ENCODE measurements around the gene PPIG.
A peak's percentile ranks its signal among the peaks of the same experiment; 100 is the strongest.
"Not testable (repeated sequence)": the region's sequence is repeated elsewhere in the genome, so short reads cannot be mapped to it uniquely, and the experiment has no call there.

PPIG gene

GRCh38 chr2:169585673-169586072 lies 1.5 kb downstream of the PPIG start:
- WGBS (ENCODE audit: insufficient coverage, insufficient read length), result no CpG with 5 or more reads among the region's 7 CpGs
- Histone ChIP-seq H3K27me3 (ENCODE audit: control insufficient read depth, insufficient read depth, low read length) (no peaks in the 10 kb centered on the region), H3K4me3 (ENCODE audit: low read length) (peak overlapping the region; percentile 66; the same call in 1 of the 2 replicates), H3K9me3 (ENCODE audit: control insufficient read depth, insufficient read depth, low read length) (no peaks in the 10 kb centered on the region), H3K27ac (ENCODE audit: low read length) (no peak overlapping the region), H3K36me3 (ENCODE audit: control insufficient read depth, insufficient read depth, low read length) (no peaks in the 10 kb centered on the region), H3K4me1 (ENCODE audit: control insufficient read depth, insufficient read depth, low read length) (no peaks in the 10 kb centered on the region)
- DNase-seq (ENCODE audit: low read depth, low spot score), result no peak

GRCh38 chr2:169590804-169591203 lies 6.7 kb downstream of the PPIG start:
- no CpG with 5 or more reads among the region's 8 CpGs for WGBS (ENCODE audit: insufficient coverage, insufficient read length)
- Histone ChIP-seq H3K4me1 (ENCODE audit: control insufficient read depth, insufficient read depth, low read length) (no peaks in the 10 kb centered on the region), H3K27me3 (ENCODE audit: control insufficient read depth, insufficient read depth, low read length) (no peaks in the 10 kb centered on the region), H3K27ac (ENCODE audit: low read length) (no peak overlapping the region), H3K36me3 (ENCODE audit: control insufficient read depth, insufficient read depth, low read length) (no peaks in the 10 kb centered on the region), H3K9me3 (ENCODE audit: control insufficient read depth, insufficient read depth, low read length) (no peaks in the 10 kb centered on the region), H3K4me3 (ENCODE audit: low read length) (no peak overlapping the region)
- no peak for DNase-seq (ENCODE audit: low read depth, low spot score)

GRCh38 chr2:169596546-169596945 lies 12.4 kb downstream of the PPIG start:
- not testable (repeated sequence) for H3K4me3 ChIP-seq (ENCODE audit: low read length); H3K36me3 ChIP-seq (ENCODE audit: control insufficient read depth, insufficient read depth, low read length); DNase-seq (ENCODE audit: low read depth, low spot score); H3K27ac ChIP-seq (ENCODE audit: low read length); H3K4me1 ChIP-seq (ENCODE audit: control insufficient read depth, insufficient read depth, low read length); H3K27me3 ChIP-seq (ENCODE audit: control insufficient read depth, insufficient read depth, low read length); H3K9me3 ChIP-seq (ENCODE audit: control insufficient read depth, insufficient read depth, low read length)
- WGBS (ENCODE audit: insufficient coverage, insufficient read length), result no CpG with 5 or more reads among the region's 7 CpGs

GRCh38 chr2:169598982-169599381 lies 14.8 kb downstream of the PPIG start:
- Histone ChIP-seq H3K4me3 (ENCODE audit: low read length) (no peak overlapping the region), H3K4me1 (ENCODE audit: control insufficient read depth, insufficient read depth, low read length) (no peaks in the 10 kb centered on the region), H3K36me3 (ENCODE audit: control insufficient read depth, insufficient read depth, low read length) (no peaks in the 10 kb centered on the region), H3K27ac (ENCODE audit: low read length) (no peak overlapping the region), H3K9me3 (ENCODE audit: control insufficient read depth, insufficient read depth, low read length) (no peaks in the 10 kb centered on the region), H3K27me3 (ENCODE audit: control insufficient read depth, insufficient read depth, low read length) (no peaks in the 10 kb centered on the region)
- DNase-seq (ENCODE audit: low read depth, low spot score), result no peak
- WGBS (ENCODE audit: insufficient coverage, insufficient read length), result 100% methylated on average over 1 of the region's 2 CpGs

- Histone ChIP-seq H3K36me3 (ENCODE audit: control insufficient read depth, insufficient read depth, low read length) (no peaks in the 10 kb centered on the region), H3K4me1 (ENCODE audit: control insufficient read depth, insufficient read depth, low read length) (no peaks in the 10 kb centered on the region), H3K27ac (ENCODE audit: low read length) (no peak overlapping the region), H3K27me3 (ENCODE audit: control insufficient read depth, insufficient read depth, low read length) (no peaks in the 10 kb centered on the region), H3K9me3 (ENCODE audit: control insufficient read depth, insufficient read depth, low read length) (no peaks in the 10 kb centered on the region), H3K4me3 (ENCODE audit: low read length) (no peak overlapping the region)
- DNase-seq (ENCODE audit: low read depth, low spot score), result no peak
These were observed 15.4 kb downstream of the PPIG start for GRCh38 chr2:169599568-169599967.

GRCh38 chr2:169609264-169609663 lies 25.1 kb downstream of the PPIG start:
- WGBS (ENCODE audit: insufficient coverage, insufficient read length), result no CpG with 5 or more reads among the region's 2 CpGs
- Histone ChIP-seq H3K9me3 (ENCODE audit: control insufficient read depth, insufficient read depth, low read length) (no peaks in the 10 kb centered on the region), H3K36me3 (ENCODE audit: control insufficient read depth, insufficient read depth, low read length) (peaks cover 5% of the 10 kb centered on the region; the same call in 1 of the 2 replicates)

GRCh38 chr2:169613876-169614275 lies 29.7 kb downstream of the PPIG start:
- Histone ChIP-seq H3K27me3 (ENCODE audit: control insufficient read depth, insufficient read depth, low read length) (no peaks in the 10 kb centered on the region), H3K27ac (ENCODE audit: low read length) (no peak overlapping the region), H3K36me3 (ENCODE audit: control insufficient read depth, insufficient read depth, low read length) (peaks cover 5% of the 10 kb centered on the region; the same call in 1 of the 2 replicates), H3K9me3 (ENCODE audit: control insufficient read depth, insufficient read depth, low read length) (no peaks in the 10 kb centered on the region), H3K4me3 (ENCODE audit: low read length) (no peak overlapping the region), H3K4me1 (ENCODE audit: control insufficient read depth, insufficient read depth, low read length) (no peaks in the 10 kb centered on the region)
- WGBS (ENCODE audit: insufficient coverage, insufficient read length), result no CpG with 5 or more reads among the region's 2 CpGs
- DNase-seq (ENCODE audit: low read depth, low spot score), result no peak

More at GRCh38 chr2:169609264-169609663, 25.1 kb downstream of the PPIG start:
- Histone ChIP-seq H3K27me3 (ENCODE audit: control insufficient read depth, insufficient read depth, low read length) (no peaks in the 10 kb centered on the region), H3K27ac (ENCODE audit: low read length) (no peak overlapping the region), H3K4me1 (ENCODE audit: control insufficient read depth, insufficient read depth, low read length) (no peaks in the 10 kb centered on the region), H3K4me3 (ENCODE audit: low read length) (no peak overlapping the region)
- DNase-seq (ENCODE audit: low read depth, low spot score), result no peak

GRCh38 chr2:169615982-169616381 lies 31.8 kb downstream of the PPIG start:
- H3K27ac ChIP-seq (ENCODE audit: low read length); H3K4me1 ChIP-seq (ENCODE audit: control insufficient read depth, insufficient read depth, low read length); H3K4me3 ChIP-seq (ENCODE audit: low read length); H3K9me3 ChIP-seq (ENCODE audit: control insufficient read depth, insufficient read depth, low read length); H3K27me3 ChIP-seq (ENCODE audit: control insufficient read depth, insufficient read depth, low read length); DNase-seq (ENCODE audit: low read depth, low spot score); H3K36me3 ChIP-seq (ENCODE audit: control insufficient read depth, insufficient read depth, low read length): not testable (repeated sequence)
- WGBS (ENCODE audit: insufficient coverage, insufficient read length), result no CpG with 5 or more reads among the region's 1 CpG

- Histone ChIP-seq H3K4me1 (ENCODE audit: control insufficient read depth, insufficient read depth, low read length) (no peaks in the 10 kb centered on the region), H3K9me3 (ENCODE audit: control insufficient read depth, insufficient read depth, low read length) (no peaks in the 10 kb centered on the region), H3K27me3 (ENCODE audit: control insufficient read depth, insufficient read depth, low read length) (no peaks in the 10 kb centered on the region), H3K4me3 (ENCODE audit: low read length) (no peak overlapping the region), H3K36me3 (ENCODE audit: control insufficient read depth, insufficient read depth, low read length) (peaks cover 3% of the 10 kb centered on the region; the same call in 1 of the 2 replicates), H3K27ac (ENCODE audit: low read length) (no peak overlapping the region)
- no CpG with 5 or more reads among the region's 3 CpGs for WGBS (ENCODE audit: insufficient coverage, insufficient read length)
- DNase-seq (ENCODE audit: low read depth, low spot score), result no peak
These were observed 35.8 kb downstream of the PPIG start for GRCh38 chr2:169619946-169620345.

GRCh38 chr2:169620509-169620908 lies 36.4 kb downstream of the PPIG start:
- peaks cover 3% of the 10 kb centered on the region; the same call in 1 of the 2 replicates for H3K36me3 ChIP-seq (ENCODE audit: control insufficient read depth, insufficient read depth, low read length)
- no peak overlapping the region for H3K4me3 ChIP-seq (ENCODE audit: low read length)
- no peaks in the 10 kb centered on the region for H3K9me3 ChIP-seq (ENCODE audit: control insufficient read depth, insufficient read depth, low read length)
- no peak overlapping the region for H3K27ac ChIP-seq (ENCODE audit: low read length)
- no peaks in the 10 kb centered on the region for H3K27me3 ChIP-seq (ENCODE audit: control insufficient read depth, insufficient read depth, low read length)
- no CpG with 5 or more reads among the region's 1 CpG for WGBS (ENCODE audit: insufficient coverage, insufficient read length)
- DNase-seq (ENCODE audit: low read depth, low spot score), result no peak
- H3K4me1 ChIP-seq (ENCODE audit: control insufficient read depth, insufficient read depth, low read length), result no peaks in the 10 kb centered on the region

- Histone ChIP-seq H3K27ac (ENCODE audit: low read length) (no peak overlapping the region), H3K36me3 (ENCODE audit: control insufficient read depth, insufficient read depth, low read length) (no peaks in the 10 kb centered on the region; the same call in 1 of the 2 replicates), H3K27me3 (ENCODE audit: control insufficient read depth, insufficient read depth, low read length) (no peaks in the 10 kb centered on the region), H3K4me1 (ENCODE audit: control insufficient read depth, insufficient read depth, low read length) (no peaks in the 10 kb centered on the region), H3K4me3 (ENCODE audit: low read length) (no peak overlapping the region), H3K9me3 (ENCODE audit: control insufficient read depth, insufficient read depth, low read length) (no peaks in the 10 kb centered on the region)
- DNase-seq (ENCODE audit: low read depth, low spot score), result no peak
- no CpG with 5 or more reads among the region's 4 CpGs for WGBS (ENCODE audit: insufficient coverage, insufficient read length)
These were observed 39.1 kb downstream of the PPIG start for GRCh38 chr2:169623235-169623634.

Data from iPS DF 6.9 (cell line).